Endothelial cell of umbilical vein (primary cell): ENCODE data around the gene PRR7. TPM values are rescaled to one million over a fixed set of nuclear protein-coding genes. Genes with fewer than 3 reads are reported as not detected.

Experiments
- BruUV-seq: library from RNA; stranded (reverse); fragments of 400-500 nt; replicated peaks from 2 replicates; lab custom pipeline; 2021; lab: Mats Ljungman, UMichigan
- CTCF ChIA-PET: fragments of 300-600, 350-600 bp; sonication (Branson Sonifier 250); formaldehyde crosslinking; loops from one replicate; lab custom pipeline; 2021; ENCODE audit warnings: antibody characterized with exemption, inconsistent platforms; lab: Charles Lee
- POLR2A ChIA-PET: fragments of 300-600, 350-600 bp; sonication (Branson Sonifier 250); formaldehyde crosslinking; loops from one replicate; lab custom pipeline; 2021; ENCODE audit warnings: antibody characterized with exemption, inconsistent platforms; lab: Charles Lee
- DNase-seq: peaks from one replicate; pipeline ENCODE4 v3.0.0-alpha.2; 2011; ENCODE audit warnings: low read depth, low spot score
- FAIRE-seq: peaks from 2 replicates; lab custom pipeline; 2011; peaks lifted over from hg19 to GRCh38; lab: Jason Lieb, UNC
- H2AFZ ChIP-seq: 2 replicates; pipeline ENCODE4 v1.6.0; 2012; ENCODE audit warnings: low read depth, low read length, control low read depth, inconsistent platforms
- H3K27ac ChIP-seq: 2 replicates; pipeline ENCODE4 v1.5.1; 2011; ENCODE audit warnings: low read depth, mild to moderate bottlenecking, control low read depth, low read length, moderate library complexity; ENCODE audit not compliant: insufficient read depth
- H3K27me3 ChIP-seq, 2 experiments: 2 replicates each; pipeline versions ENCODE4 v1.6.0 to v1.6.1; 2011; ENCODE audit warnings: low read length in 2 of 2, mixed read lengths in 1 of 2; ENCODE audit not compliant: control insufficient read depth in 2 of 2, insufficient read depth in 2 of 2
- H3K36me3 ChIP-seq, 2 experiments: 2 replicates in 1 of 2; 3 replicates in 1 of 2; pipeline ENCODE4 v1.5.1; 2011; ENCODE audit warnings: low read length in 2 of 2, mild to moderate bottlenecking in 1 of 2, moderate library complexity in 1 of 2; ENCODE audit not compliant: control insufficient read depth in 2 of 2, insufficient read depth in 2 of 2; ENCODE audit errors: extremely low read depth in 1 of 2
- H3K4me1 ChIP-seq: 3 replicates; pipeline ENCODE4 v1.5.1; 2011; ENCODE audit warnings: mild to moderate bottlenecking, low read length; ENCODE audit not compliant: control insufficient read depth, insufficient read depth; ENCODE audit errors: extremely low read depth
- H3K4me2 ChIP-seq: 2 replicates; pipeline ENCODE4 v1.6.1; 2011; ENCODE audit warnings: low read length, control low read depth, mixed read lengths; ENCODE audit not compliant: insufficient read depth
- H3K4me3 ChIP-seq, 3 experiments: fragments of 200-600 bp in 1 of 3; sonication (generic), shearing (Covaris generic) in 1 of 3; replicated peaks in 1 of 3; 2 replicates each; pipeline ENCODE4 v1.5.1; 2011 to 2016; ENCODE audit warnings: control low read depth in 3 of 3, low read length in 3 of 3, mild to moderate bottlenecking in 2 of 3, inconsistent platforms in 1 of 3, low read depth in 1 of 3, moderate library complexity in 1 of 3; ENCODE audit not compliant: insufficient read depth in 1 of 3
- H3K79me2 ChIP-seq: 2 replicates; pipeline ENCODE4 v1.6.0; 2012; ENCODE audit warnings: low read length, inconsistent platforms; ENCODE audit not compliant: control insufficient read depth, insufficient read depth
- H3K9ac ChIP-seq: replicated peaks from 2 replicates; pipeline ENCODE3; 2011; ENCODE audit warnings: low read length, control low read depth; ENCODE audit not compliant: insufficient read depth; ENCODE audit errors: extremely low read depth
- H3K9me1 ChIP-seq: replicated peaks from 3 replicates; pipeline ENCODE4 v1.6.0; 2011; ENCODE audit warnings: mild to moderate bottlenecking, low read length; ENCODE audit not compliant: control insufficient read depth, insufficient read depth; ENCODE audit errors: extremely low read depth
- H3K9me3 ChIP-seq: replicated peaks from 2 replicates; pipeline ENCODE4 v1.5.1; 2012; ENCODE audit warnings: low read length, inconsistent platforms; ENCODE audit not compliant: control insufficient read depth, insufficient read depth
- H4K20me1 ChIP-seq: replicated peaks from 2 replicates; pipeline ENCODE3; 2011; ENCODE audit warnings: mild to moderate bottlenecking, low read length; ENCODE audit not compliant: control insufficient read depth, insufficient read depth; ENCODE audit errors: extremely low read depth
- EZH2 ChIP-seq: IDR thresholded peaks from 2 replicates; pipeline ENCODE4 v1.6.1; 2012; ENCODE audit warnings: borderline replicate concordance, low read depth, mild to moderate bottlenecking, moderate library complexity, low read length, inconsistent platforms; ENCODE audit not compliant: severe bottlenecking
- FOS ChIP-seq: IDR thresholded peaks from 2 replicates; pipeline ENCODE4 v1.6.1; 2011; ENCODE audit warnings: mild to moderate bottlenecking, low read length, moderate library complexity, borderline replicate concordance; ENCODE audit not compliant: insufficient read depth
- JUN ChIP-seq: IDR thresholded peaks from 2 replicates; pipeline ENCODE4 v1.6.1; 2011; ENCODE audit warnings: borderline replicate concordance, low read depth; ENCODE audit not compliant: insufficient read length, insufficient read depth
- POLR2A ChIP-seq: IDR thresholded peaks from 2 replicates; pipeline ENCODE4 v1.6.1; 2012; ENCODE audit warnings: low read depth, mild to moderate bottlenecking, control low read depth, low read length
- POLR2AphosphoS5 ChIP-seq: IDR thresholded peaks from 2 replicates; pipeline ENCODE4 v1.6.1; 2012; ENCODE audit warnings: low read depth, mild to moderate bottlenecking, control low read depth, low read length, moderate library complexity; ENCODE audit not compliant: insufficient read depth
- dilution Hi-C: fragments of 300-500 bp; cut with MboI; formaldehyde crosslinking; loops from one replicate; pipeline ENCODE4 v1.15.0; 2019; ENCODE audit warnings: low sequenced_read_pairs; ENCODE audit not compliant: extremely low pct_ligation_motif_present
- intact Hi-C: fragments of 100-400 bp; cut with micrococcal nuclease; formaldehyde crosslinking; loops from one replicate; pipeline ENCODE4 v1.10.0; 2022
- polyA plus RNA-seq, 4 experiments: library from polyadenylated mRNA; depleted of rRNA in 3 of 4; stranded (reverse) in 3 of 4; unstranded in 1 of 4; fragments of >200 nt; gene quantifications; 2 replicates each; pipeline versions ENCODE4 v1.2.1 to v1.2.3, GENCODE V29; 2011 to 2012; ENCODE audit warnings: missing spikeins in 1 of 4
- total RNA-seq: library from RNA; stranded (reverse); gene quantifications from 2 replicates; pipeline ENCODE4 v1.2.3, GENCODE V29; 2021

PRR7 gene
- total and polyA plus RNA-seq, 2 donors (not counting 3 experiments of a cell fraction or from before 2014, with no cell fraction given): 6.5 to 6.6 TPM

GRCh38 chr5:177472460-177473442, 26.1 kb downstream of the PRR7 start:
- peak; percentile 54 for DNase-seq
- CTCF ChIA-PET: interaction anchor here (0.8 to 4.5 kb wide), 10 partner anchors 10 to 82 kb away, joined by 3 to 57 read pairs (median 6); no protein-coding TSS in a partner anchor
- Histone ChIP-seq H3K4me3 (peak overlapping the region; percentile 58 to 82 (median 72)), H3K27me3 (no peaks in the 10 kb centered on the region), H2AFZ (no peak overlapping the region), H3K4me1 (peaks cover 31% of the 10 kb centered on the region), H3K79me2 (peaks cover 49% of the 10 kb centered on the region), H3K9ac (peak overlapping the region; percentile 77), H3K4me2 (peak overlapping the region; percentile 77), H3K27ac (peak overlapping the region; percentile 42), H3K36me3 (peaks cover 0 to 10% of the 10 kb centered on the region in 2 experiments), H3K9me3 (no peaks in the 10 kb centered on the region), H4K20me1 (no peaks in the 10 kb centered on the region), H3K9me1 (no peaks in the 10 kb centered on the region)
- dilution Hi-C loops (no loop called here), intact Hi-C loops (loop anchor here (1.0 to 10.0 kb wide), 3 partner anchors 10 to 1028 kb away; partner anchors contain the start of gene FAF2)
- peak; percentile 75 for FAIRE-seq
- TF ChIP-seq EZH2: no peak
- no peak for TF ChIP-seq POLR2A
- TF ChIP-seq POLR2AphosphoS5: peak; percentile 68
- POLR2A ChIA-PET: interaction anchor here (0.6 to 1.5 kb wide), 4 partner anchors 10 to 24 kb away, joined by 3 to 5 read pairs (median 4); no protein-coding TSS in a partner anchor
- BruUV-seq: TSS peak; percentile 51

DNA sequence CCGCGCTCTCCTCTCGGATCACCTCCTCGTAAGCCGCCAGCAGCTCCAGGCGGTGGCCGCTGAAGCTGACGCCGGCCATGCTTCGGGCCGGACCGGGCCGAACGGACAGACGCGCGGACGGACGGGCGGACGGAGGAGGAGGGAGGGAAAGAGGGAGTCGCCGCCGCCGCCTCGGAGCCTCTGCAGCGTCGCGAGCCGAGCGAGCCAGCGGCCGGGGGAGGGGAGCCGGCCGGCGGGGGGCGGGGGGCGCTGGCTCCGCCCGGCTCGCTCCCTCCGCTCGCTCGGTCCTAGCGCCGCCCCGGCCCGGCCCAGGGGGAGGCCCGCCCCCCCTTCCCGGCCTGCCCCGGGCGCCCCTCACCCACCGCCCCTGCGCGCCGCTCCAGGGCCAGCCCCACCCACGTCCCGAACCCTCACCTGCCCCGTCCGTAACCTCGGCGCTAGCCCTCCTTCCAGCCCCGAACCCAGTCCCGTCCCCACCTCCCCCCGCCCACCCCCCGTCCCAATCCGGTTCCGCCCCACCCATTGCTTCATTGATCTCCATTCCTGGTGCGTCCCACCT, 26.9 kb downstream of the PRR7 start, which contains the start of gene DBN1:
TSS of gene DBN1 (minus strand) at position 192 of the 559 bp plus-strand sequence. CDS start at position 79, 113 bp downstream.
- peak within 1 kb of the TSS; percentile 42 for H3K27ac ChIP-seq
- TF ChIP-seq FOS (no peak), POLR2A (peak; percentile 33), POLR2AphosphoS5 (peak; percentile 54), JUN (no peak)
- H3K9me1 ChIP-seq: no peaks in the 10 kb centered on the region
- H3K9ac ChIP-seq: peak within 1 kb of the TSS; percentile 77
- H2AFZ ChIP-seq: no peak within 1 kb of the TSS
- dilution Hi-C loops: no loop called here
- no peaks in the 10 kb centered on the region for H3K27me3 ChIP-seq
- peaks cover 44% of the 10 kb centered on the region for H3K79me2 ChIP-seq
- peaks cover 0 to 4% of the 10 kb centered on the region in 2 experiments for H3K36me3 ChIP-seq
- DNase-seq: peak; percentile 30
- no peaks in the 10 kb centered on the region for H4K20me1 ChIP-seq
- peak within 1 kb of the TSS; percentile 77 for H3K4me2 ChIP-seq
- CTCF ChIA-PET: interaction anchor here (0.5 to 4.5 kb wide), 5 partner anchors 16 to 83 kb away, joined by 3 to 57 read pairs (median 9); no protein-coding TSS in a partner anchor
- POLR2A ChIA-PET: interaction anchor here (1.2 kb wide), 1 partner anchor 16 kb away, joined by 3 read pairs; no protein-coding TSS in a partner anchor
- FAIRE-seq: peak; percentile 58
- H3K4me1 ChIP-seq: peaks cover 31% of the 10 kb centered on the region
- H3K9me3 ChIP-seq: no peaks in the 10 kb centered on the region
- H3K4me3 ChIP-seq: peak within 1 kb of the TSS; percentile 58 to 82 (median 72)
- no TSS peak for BruUV-seq
- intact Hi-C loops: loop anchor here (10.0 kb wide), 1 partner anchor 1029 kb away; the partner anchor contains the start of gene FAF2
